CD4-positive, alpha-beta memory T cell (primary cell): ENCODE results near the gene TPRG1L. TPM values are rescaled to one million over a fixed set of nuclear protein-coding genes. Genes with fewer than 3 reads are reported as not detected.

Experiments used
- CTCF ChIA-PET: fragments of 350-600 bp; sonication (Branson Sonifier 250); formaldehyde crosslinking; loops from one replicate; lab custom pipeline; 2021; ENCODE audit warnings: inconsistent platforms; ENCODE audit not compliant: partially characterized antibody; lab: Charles Lee
- POLR2A ChIA-PET: fragments of 350-600 bp; sonication (Branson Sonifier 250); formaldehyde crosslinking; loops from one replicate; lab custom pipeline; 2021; ENCODE audit not compliant: partially characterized antibody; lab: Charles Lee
- DNase-seq, 5 donors: peaks; one replicate each; pipeline versions ENCODE4 v3.0.0 to v3.0.0-alpha.2; 2020 to 2022; ENCODE audit warnings: mixed read lengths in 1 of 5
- H3K27ac ChIP-seq: one replicate; pipeline ENCODE4 v1.7.0; 2013; ENCODE audit warnings: low read depth, low read length
- H3K27me3 ChIP-seq: 2 replicates; pipeline ENCODE4 v1.7.0; 2013; ENCODE audit warnings: mild to moderate bottlenecking, low read length, moderate library complexity; ENCODE audit not compliant: insufficient read depth
- H3K36me3 ChIP-seq: 2 replicates; pipeline ENCODE4 v1.7.0; 2013; ENCODE audit warnings: mild to moderate bottlenecking, low read length, moderate library complexity; ENCODE audit not compliant: insufficient read depth
- H3K4me1 ChIP-seq: 2 replicates; pipeline ENCODE4 v1.7.0; 2013; ENCODE audit warnings: mild to moderate bottlenecking, low read length, moderate library complexity; ENCODE audit not compliant: insufficient read depth
- H3K4me3 ChIP-seq, 2 donors: one replicate each; pipeline ENCODE4 v1.7.0; 2013; ENCODE audit warnings: low read length in 2 of 2, mild to moderate bottlenecking in 1 of 2
- H3K9me3 ChIP-seq, 2 donors: one replicate each; pipeline ENCODE4 v1.7.0; 2013; ENCODE audit warnings: low read length in 2 of 2, control low read depth in 1 of 2; ENCODE audit not compliant: control insufficient read depth in 1 of 2
- H3K27ac Mint-ChIP-seq, 7 donors: one replicate each; pipeline ENCODE4 v1.8.0; 2020 to 2021; ENCODE audit warnings: mixed read lengths in 7 of 7, mild to moderate bottlenecking in 6 of 7, inconsistent platforms in 3 of 7, moderate library complexity in 3 of 7
- H3K27me3 Mint-ChIP-seq, 2 donors: one replicate each; pipeline ENCODE4 v1.8.0; 2020 to 2021; ENCODE audit warnings: mixed read lengths in 2 of 2
- H3K36me3 Mint-ChIP-seq, 2 donors: one replicate each; pipeline ENCODE4 v1.8.0; 2020 to 2021; ENCODE audit warnings: mixed read lengths in 2 of 2, inconsistent platforms in 1 of 2, mild to moderate bottlenecking in 1 of 2
- H3K4me1 Mint-ChIP-seq, 4 donors: one replicate each; pipeline ENCODE4 v1.8.0; 2020 to 2021; ENCODE audit warnings: mixed read lengths in 4 of 4, mild to moderate bottlenecking in 1 of 4
- H3K4me3 Mint-ChIP-seq, 8 donors: one replicate each; pipeline ENCODE4 v1.8.0; 2020 to 2021; ENCODE audit warnings: mixed read lengths in 8 of 8, mild to moderate bottlenecking in 7 of 8, moderate library complexity in 6 of 8, inconsistent platforms in 3 of 8
- H3K9me3 Mint-ChIP-seq, 8 donors: one replicate each; pipeline ENCODE4 v1.8.0; 2020 to 2021; ENCODE audit warnings: mixed read lengths in 8 of 8, mild to moderate bottlenecking in 5 of 8, inconsistent platforms in 3 of 8, moderate library complexity in 1 of 8
- intact Hi-C: fragments of 100-400 bp; cut with micrococcal nuclease; formaldehyde crosslinking; loops from one replicate; pipeline ENCODE4 v1.15.1; 2023
- polyA plus RNA-seq, 2 donors: library from polyadenylated mRNA; unstranded; fragments of 300-500 nt; fragmentation: Illumina TruSeq; gene quantifications; one replicate each; pipeline ENCODE4 v1.2.3, GENCODE V29; 2021
- total RNA-seq, 2 experiments: library from RNA; stranded (reverse); gene quantifications; one replicate each; pipeline ENCODE4 v1.2.3, GENCODE V29; 2021

The TPRG1L gene
- total and polyA plus RNA-seq, 4 experiments from 2014 or later, result 41.4 to 59.5 (median 52.2) TPM

DNA sequence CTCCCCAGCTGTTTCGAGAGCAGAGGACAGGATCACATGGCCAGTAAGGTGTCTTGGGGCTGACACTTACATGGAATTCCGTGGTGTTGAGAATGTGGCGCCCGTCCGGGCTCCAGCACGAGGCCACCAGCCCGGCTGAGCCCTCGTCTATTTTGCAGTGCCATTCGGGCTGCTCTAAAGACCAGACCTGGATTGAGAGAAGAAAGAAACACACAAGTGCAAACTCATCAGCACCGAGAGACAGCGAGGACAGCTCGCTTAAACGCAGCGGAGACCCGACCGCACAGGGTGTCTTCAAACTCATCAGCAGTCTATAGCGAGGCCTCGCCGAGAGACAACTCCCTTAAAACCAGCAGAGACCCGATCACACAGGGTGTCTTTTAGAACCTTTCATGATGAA, 21.8 kb downstream of the TPRG1L start:
- peaks cover 37% of the 10 kb centered on the region for H3K4me1 ChIP-seq
- H3K27me3 ChIP-seq, result peaks cover 11% of the 10 kb centered on the region
- H3K27ac Mint-ChIP-seq, result peak overlapping the region in 1 of 7 donors; percentile 47
- intact Hi-C loops, result no loop called here
- H3K9me3 ChIP-seq, result no peaks in the 10 kb centered on the region
- H3K36me3 ChIP-seq, result peaks cover 7% of the 10 kb centered on the region
- no peaks in the 10 kb centered on the region for H3K9me3 Mint-ChIP-seq
- H3K36me3 Mint-ChIP-seq, result peaks cover 29 to 47% of the 10 kb centered on the region in 2 donors
- H3K4me3 Mint-ChIP-seq, result no peak overlapping the region
- H3K4me3 ChIP-seq, result no peak overlapping the region
- H3K4me1 Mint-ChIP-seq, result peaks cover 16 to 42% (median 28%) of the 10 kb centered on the region in 4 donors
- no peak for DNase-seq
- no peak overlapping the region for H3K27ac ChIP-seq
- ChIA-PET CTCF (interaction anchor here (1.1 kb wide), 1 partner anchor 25 kb away, joined by 3 read pairs; no protein-coding TSS in a partner anchor), POLR2A (no interaction called here)
- H3K27me3 Mint-ChIP-seq, result peaks cover 5 to 6% of the 10 kb centered on the region in 2 donors

DNA sequence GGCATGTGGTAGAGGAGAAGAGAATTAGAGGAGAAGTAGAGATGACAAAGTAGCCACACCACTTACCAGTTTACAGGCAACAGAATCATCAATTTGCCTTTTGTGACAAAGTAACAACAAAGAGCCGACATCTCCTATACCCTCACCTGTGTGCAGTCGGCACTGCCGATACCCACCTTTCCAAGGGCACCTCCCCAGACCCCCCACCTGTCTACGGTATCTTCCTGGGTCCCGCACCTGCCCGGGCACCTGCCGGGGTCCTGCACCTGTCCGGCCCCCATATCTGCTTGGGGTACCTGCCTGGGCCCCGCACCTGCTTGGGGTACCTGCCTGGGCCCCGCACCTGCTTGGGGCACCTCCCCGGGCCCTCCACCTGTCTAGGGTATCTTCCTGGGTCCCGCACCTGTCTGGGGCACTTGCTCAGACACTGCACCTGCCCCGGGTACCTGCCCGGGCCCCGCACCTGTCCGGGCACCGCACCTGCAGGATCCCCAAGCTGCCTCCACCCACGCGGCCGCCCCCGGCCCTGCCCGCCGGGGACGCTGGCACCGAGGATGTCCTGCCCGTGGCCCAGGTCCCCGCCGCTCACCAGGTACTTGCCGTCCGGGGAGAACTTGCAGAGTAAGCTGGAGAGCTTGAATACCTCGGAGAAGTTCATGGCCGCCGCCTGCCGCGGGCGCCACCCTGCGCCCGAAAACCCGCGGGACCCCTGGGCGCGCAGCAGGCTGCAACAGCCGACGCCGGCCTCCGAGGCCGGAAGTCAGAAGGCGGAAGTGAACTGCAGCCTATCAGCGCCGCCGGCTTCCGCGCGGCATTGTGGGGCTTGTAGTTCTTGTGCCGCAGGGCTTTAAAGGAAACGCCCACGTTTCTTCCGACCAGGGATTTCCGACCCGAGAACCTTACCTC, 24.8 kb downstream of the TPRG1L start, which contains the start of gene WRAP73:
WRAP73 (minus strand) TSS at position 762 of the 906 bp plus-strand sequence; CDS start at position 658, 104 bp downstream.
- peak within 1 kb of the TSS; percentile 5 to 66 for H3K4me3 ChIP-seq
- H3K27ac ChIP-seq, result peak within 1 kb of the TSS; percentile 54
- H3K27me3 Mint-ChIP-seq, result peaks cover 18 to 19% of the 10 kb centered on the region in 2 donors
- H3K9me3 ChIP-seq, result no peaks in the 10 kb centered on the region
- ChIA-PET POLR2A (interaction anchor here (0.6 to 0.8 kb wide), 2 partner anchors 23 to 147 kb away, joined by 3 read pairs; partner anchors contain the start of gene LRRC47), CTCF (interaction anchor here (1.2 to 1.6 kb wide), 2 partner anchors 12 to 159 kb away, joined by 3 to 4 read pairs; no protein-coding TSS in a partner anchor)
- H3K4me1 ChIP-seq, result peaks cover 41% of the 10 kb centered on the region
- peak within 1 kb of the TSS; percentile 26 to 88 (median 68) for H3K27ac Mint-ChIP-seq
- intact Hi-C loops, result loop anchor here (1.0 kb wide), 2 partner anchors 25 to 147 kb away; partner anchors contain the start of gene LRRC47
- H3K27me3 ChIP-seq, result peaks cover 11% of the 10 kb centered on the region
- peaks cover 13 to 28% of the 10 kb centered on the region in 2 donors for H3K36me3 Mint-ChIP-seq
- H3K9me3 Mint-ChIP-seq, result no peaks in the 10 kb centered on the region
- H3K36me3 ChIP-seq, result peaks cover 7% of the 10 kb centered on the region
- peaks cover 12 to 41% (median 28%) of the 10 kb centered on the region in 4 donors for H3K4me1 Mint-ChIP-seq
- H3K4me3 Mint-ChIP-seq, result peak within 1 kb of the TSS; percentile 81 to 96 (median 86)
- DNase-seq, result peak; percentile 85 to 88 (median 87)

DNA sequence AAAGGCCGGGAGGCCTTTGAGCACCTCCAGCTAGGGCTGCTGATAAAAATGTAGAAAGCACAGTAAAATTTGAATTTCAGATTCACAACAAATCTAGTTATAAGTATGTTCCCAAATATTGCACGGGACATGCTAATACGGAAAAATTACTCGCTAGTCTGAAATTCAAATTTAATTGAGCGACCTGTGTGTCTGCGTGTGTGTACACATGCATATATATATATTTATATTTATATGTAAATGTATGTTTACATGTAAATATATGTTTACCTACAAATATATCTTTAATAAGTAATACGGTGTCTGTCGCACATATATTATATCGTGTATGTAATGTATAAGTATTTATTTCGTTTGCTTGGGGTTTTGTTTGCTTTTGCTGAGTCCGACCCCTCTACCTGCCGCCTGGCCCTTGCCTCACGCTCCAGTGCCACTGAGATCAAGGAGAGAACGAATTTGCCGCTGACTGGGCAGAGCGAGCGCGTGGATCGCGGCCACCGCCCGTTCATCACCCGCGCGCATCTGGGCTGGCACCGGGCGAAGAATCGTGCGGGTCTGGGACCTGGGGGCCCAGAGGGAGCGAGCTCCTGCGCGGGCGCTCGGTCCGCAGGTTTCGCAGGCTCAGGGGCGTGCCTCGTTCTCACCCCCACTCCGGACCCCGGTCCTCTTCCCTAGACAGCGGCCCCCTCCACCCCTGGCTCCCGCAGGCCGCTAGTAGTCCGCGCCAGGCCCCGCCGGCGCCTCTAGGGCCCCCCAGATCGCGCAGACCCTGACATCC, 25.6 kb downstream of the TPRG1L start:
- Mint-ChIP-seq H3K36me3 (peaks cover 8 to 22% of the 10 kb centered on the region in 2 donors), H3K4me3 (peak overlapping the region; percentile 81 to 96 (median 86)), H3K4me1 (peaks cover 12 to 41% (median 28%) of the 10 kb centered on the region in 4 donors), H3K27ac (peak overlapping the region in 6 of 7 donors; percentile 26 to 82 (median 61)), H3K9me3 (no peaks in the 10 kb centered on the region), H3K27me3 (peaks cover 23 to 25% of the 10 kb centered on the region in 2 donors)
- Histone ChIP-seq H3K4me1 (peaks cover 41% of the 10 kb centered on the region), H3K27ac (no peak overlapping the region), H3K4me3 (peak overlapping the region in 1 of 2 donors; percentile 66), H3K27me3 (peaks cover 11% of the 10 kb centered on the region), H3K36me3 (peaks cover 7% of the 10 kb centered on the region), H3K9me3 (no peaks in the 10 kb centered on the region)
- ChIA-PET POLR2A (interaction anchor here (0.8 kb wide), 1 partner anchor 146 kb away, joined by 3 read pairs; the partner anchor contains the start of gene LRRC47), CTCF (interaction anchor here (1.6 kb wide), 1 partner anchor 160 kb away, joined by 4 read pairs; no protein-coding TSS in a partner anchor)
- intact Hi-C loops, result loop anchor here (1.0 kb wide), 2 partner anchors 26 to 146 kb away; partner anchors contain the start of gene LRRC47
- peak in 2 of 5 donors; percentile 7 to 14 for DNase-seq

GRCh38 chr1:3651026-3651929, 26.5 kb downstream of the TPRG1L start:
- Histone ChIP-seq H3K27me3 (peaks cover 11% of the 10 kb centered on the region), H3K36me3 (peaks cover 7% of the 10 kb centered on the region), H3K4me3 (no peak overlapping the region), H3K4me1 (peaks cover 41% of the 10 kb centered on the region), H3K9me3 (no peaks in the 10 kb centered on the region), H3K27ac (no peak overlapping the region)
- intact Hi-C loops, result no loop called here
- H3K27ac Mint-ChIP-seq, result peak overlapping the region in 1 of 7 donors; percentile 27
- peaks cover 4 to 18% of the 10 kb centered on the region in 2 donors for H3K36me3 Mint-ChIP-seq
- peaks cover 12 to 41% (median 28%) of the 10 kb centered on the region in 4 donors for H3K4me1 Mint-ChIP-seq
- DNase-seq, result peak in 2 of 5 donors; percentile 10 to 11
- H3K9me3 Mint-ChIP-seq, result no peaks in the 10 kb centered on the region
- POLR2A ChIA-PET, result no interaction called here
- peaks cover 28 to 32% of the 10 kb centered on the region in 2 donors for H3K27me3 Mint-ChIP-seq
- CTCF ChIA-PET, result no interaction called here
- peak overlapping the region in 7 of 8 donors; percentile 54 to 74 (median 62) for H3K4me3 Mint-ChIP-seq

- Mint-ChIP-seq H3K27me3 (peaks cover 28 to 34% of the 10 kb centered on the region in 2 donors), H3K4me1 (peaks cover 12 to 41% (median 28%) of the 10 kb centered on the region in 4 donors), H3K36me3 (peaks cover 2 to 12% of the 10 kb centered on the region in 2 donors), H3K9me3 (no peaks in the 10 kb centered on the region), H3K4me3 (peak within 1 kb of the TSS in 7 of 8 donors; percentile 1 to 67 (median 60)), H3K27ac (peak within 1 kb of the TSS in 1 of 7 donors; percentile 27)
- no peak within 1 kb of the TSS for H3K27ac ChIP-seq
- peak in 2 of 5 donors; percentile 10 to 13 for DNase-seq
- H3K9me3 ChIP-seq, result no peaks in the 10 kb centered on the region
- H3K27me3 ChIP-seq, result peaks cover 12% of the 10 kb centered on the region
- H3K4me3 ChIP-seq, result no peak within 1 kb of the TSS
- ChIA-PET POLR2A (no interaction called here), CTCF (no interaction called here)
- no peaks in the 10 kb centered on the region for H3K36me3 ChIP-seq
- H3K4me1 ChIP-seq, result peaks cover 41% of the 10 kb centered on the region
- intact Hi-C loops, result no loop called here
Measured at GRCh38 chr1:3651930-3652547, 27.2 kb downstream of the TPRG1L start, which contains the start of gene TP73. Gene TP73 (plus strand): TSS chr1:3652516. CDS start chr1:3682366, 29,850 bp downstream.
